Measurements from ENCODE around the gene RNF123.

RNF123 gene

DNA sequence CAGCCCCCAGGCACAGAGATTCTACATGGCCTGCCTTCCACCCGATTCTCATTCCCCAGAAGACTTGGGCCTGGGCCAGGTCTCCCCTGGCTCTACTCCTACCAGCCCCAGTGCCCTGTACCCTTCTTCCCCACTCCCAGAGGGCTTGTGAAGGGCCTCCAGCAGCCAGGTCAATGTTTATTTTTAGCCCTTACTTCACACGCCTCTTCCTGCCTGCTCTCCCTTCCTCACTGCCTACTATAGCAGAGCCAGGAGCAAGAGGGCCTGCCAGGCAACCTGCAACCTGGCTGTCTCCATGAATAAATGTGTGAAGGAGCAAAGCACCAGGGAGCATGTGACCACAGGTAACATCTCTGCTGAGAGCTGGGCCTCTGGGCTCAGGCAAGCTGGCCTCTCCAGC lies 41.6 kb upstream of the RNF123 start:
- no peak for DNase-seq (ENCODE audit: low spot score)
- Histone ChIP-seq H3K4me3 (no peak overlapping the region), H3K27ac (no peak overlapping the region)
- TF ChIP-seq CTCF (IDR thresholded peaks at IDR 0.05), result no peak

DNA sequence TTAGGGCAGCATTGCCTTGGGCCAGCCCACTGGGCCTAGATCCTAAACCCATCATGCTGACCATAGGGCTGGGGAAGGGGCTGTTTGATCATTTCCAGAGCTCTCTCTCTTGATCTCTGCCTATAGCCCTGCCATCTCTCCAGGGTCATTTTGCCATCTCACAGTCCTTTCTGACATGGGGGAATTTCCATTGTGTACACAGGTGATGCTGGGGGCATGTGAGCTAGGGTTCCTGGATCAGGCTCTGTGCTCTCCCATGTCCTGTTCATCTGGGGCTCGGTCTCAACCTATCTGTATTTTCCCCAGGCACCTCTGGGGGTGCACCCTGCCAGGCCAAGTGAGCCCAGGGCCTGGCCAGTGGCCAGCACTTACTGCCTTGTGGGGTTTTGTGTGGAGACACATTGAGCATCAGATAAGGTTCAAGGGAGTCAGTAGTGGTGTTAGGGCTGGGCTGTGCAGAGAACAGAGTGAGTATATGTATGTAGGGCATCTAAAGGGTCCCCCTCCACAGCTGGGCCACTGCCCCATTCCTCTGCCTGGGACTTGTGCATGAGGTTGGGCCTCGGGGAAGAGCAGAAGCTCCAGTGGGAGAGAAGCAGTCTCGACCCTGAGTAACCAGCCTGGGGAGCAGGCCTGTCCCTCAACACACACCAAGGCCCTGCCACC lies 40.9 kb upstream of the RNF123 start:
- DNase-seq (ENCODE audit: low spot score), result no peak
- H3K27ac ChIP-seq, result no peak overlapping the region
- TF ChIP-seq CTCF (IDR thresholded peaks at IDR 0.05), result no peak
- H3K4me3 ChIP-seq, result no peak overlapping the region

GRCh38 chr3:49649576-49649975 lies 39.8 kb upstream of the RNF123 start:
- Histone ChIP-seq H3K27ac (no peak overlapping the region), H3K4me3 (no peak overlapping the region)
- TF ChIP-seq CTCF (IDR thresholded peaks at IDR 0.05), result no peak
- DNase-seq (ENCODE audit: low spot score), result no peak

DNA sequence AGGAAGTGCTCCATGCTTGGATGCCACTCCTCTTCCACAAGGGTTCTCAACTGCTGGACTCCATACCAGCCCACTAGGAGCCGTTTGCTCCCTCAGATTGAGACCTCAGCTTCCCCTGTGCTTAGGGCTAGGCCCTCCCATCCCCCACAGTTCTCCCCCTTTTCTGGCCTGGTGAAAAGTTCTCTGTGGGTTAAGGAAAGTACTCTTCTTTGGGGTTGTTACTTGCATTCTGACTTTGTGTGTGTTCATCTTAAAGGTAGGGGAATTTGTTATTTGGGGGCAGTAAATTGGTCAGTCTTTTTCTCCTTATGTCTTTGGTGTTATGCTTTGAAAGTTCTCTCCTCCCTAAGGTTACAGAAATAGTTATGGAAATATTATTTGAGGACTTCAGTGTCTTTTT lies 39.2 kb upstream of the RNF123 start:
- TF ChIP-seq CTCF (IDR thresholded peaks at IDR 0.05), result no peak

DNA sequence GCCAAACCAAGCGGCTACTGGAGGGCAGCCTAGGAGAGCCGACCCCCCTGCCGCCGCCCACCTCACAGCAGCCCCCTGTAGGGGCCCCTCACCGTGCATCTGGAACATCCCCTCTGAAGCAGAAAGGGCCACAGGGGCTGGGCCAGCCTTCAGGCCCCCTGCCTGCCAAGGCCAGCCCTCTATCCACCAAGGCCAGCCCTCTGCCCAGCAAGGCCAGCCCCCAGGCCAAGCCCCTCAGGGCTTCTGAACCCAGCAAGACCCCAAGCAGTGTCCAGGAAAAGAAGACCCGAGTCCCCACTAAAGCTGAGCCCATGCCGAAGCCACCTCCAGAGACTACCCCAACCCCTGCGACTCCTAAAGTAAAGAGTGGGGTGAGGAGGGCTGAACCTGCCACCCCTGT lies 38.7 kb upstream of the RNF123 start:
- H3K27ac ChIP-seq, result no peak overlapping the region
- no peak for TF ChIP-seq CTCF (IDR thresholded peaks at IDR 0.05)
- DNase-seq (ENCODE audit: low spot score), result no peak
- H3K4me3 ChIP-seq, result no peak overlapping the region

More for the DNA sequence above, 39.2 kb upstream of the RNF123 start:
- DNase-seq (ENCODE audit: low spot score), result no peak
- Histone ChIP-seq H3K27ac (no peak overlapping the region), H3K4me3 (no peak overlapping the region)

DNA sequence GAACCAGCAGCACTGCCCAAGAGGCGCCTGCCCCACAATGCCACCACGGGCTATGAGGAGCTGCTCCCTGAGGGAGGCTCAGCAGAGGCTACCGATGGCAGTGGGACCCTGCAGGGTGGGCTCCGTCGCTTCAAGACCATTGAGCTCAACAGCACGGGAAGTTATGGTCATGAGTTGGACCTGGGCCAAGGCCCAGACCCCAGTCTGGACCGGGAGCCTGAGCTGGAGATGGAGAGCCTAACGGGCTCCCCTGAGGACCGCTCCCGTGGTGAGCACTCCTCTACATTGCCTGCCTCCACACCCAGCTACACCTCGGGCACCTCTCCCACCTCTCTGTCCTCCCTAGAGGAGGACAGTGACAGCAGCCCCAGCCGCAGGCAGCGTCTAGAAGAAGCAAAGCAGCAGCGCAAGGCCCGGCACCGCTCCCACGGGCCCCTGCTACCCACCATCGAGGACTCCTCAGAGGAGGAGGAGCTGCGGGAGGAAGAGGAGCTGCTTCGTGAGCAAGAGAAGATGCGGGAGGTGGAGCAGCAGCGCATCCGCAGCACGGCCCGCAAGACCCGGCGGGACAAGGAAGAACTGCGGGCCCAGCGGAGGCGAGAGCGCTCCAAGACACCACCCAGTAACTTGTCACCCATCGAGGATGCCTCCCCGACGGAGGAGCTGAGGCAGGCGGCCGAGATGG lies 37.0 kb upstream of the RNF123 start:
- Histone ChIP-seq H3K27ac (no peak overlapping the region), H3K4me3 (no peak overlapping the region)
- TF ChIP-seq CTCF (IDR thresholded peaks at IDR 0.05), result no peak
- no peak for DNase-seq (ENCODE audit: low spot score)

DNA sequence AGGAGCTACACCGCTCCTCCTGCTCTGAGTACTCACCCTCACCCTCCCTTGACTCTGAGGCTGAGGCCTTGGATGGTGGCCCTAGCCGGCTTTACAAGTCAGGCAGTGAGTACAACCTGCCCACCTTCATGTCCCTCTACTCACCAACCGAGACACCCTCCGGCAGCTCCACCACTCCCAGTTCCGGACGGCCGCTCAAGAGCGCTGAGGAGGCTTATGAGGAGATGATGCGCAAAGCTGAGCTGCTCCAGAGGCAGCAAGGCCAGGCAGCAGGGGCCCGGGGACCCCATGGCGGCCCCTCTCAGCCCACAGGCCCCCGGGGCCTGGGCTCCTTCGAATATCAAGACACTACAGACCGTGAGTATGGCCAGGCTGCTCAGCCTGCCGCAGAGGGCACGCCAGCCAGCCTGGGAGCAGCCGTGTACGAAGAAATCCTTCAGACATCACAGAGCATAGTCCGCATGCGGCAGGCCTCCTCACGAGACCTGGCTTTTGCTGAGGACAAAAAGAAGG lies 36.4 kb upstream of the RNF123 start:
- DNase-seq (ENCODE audit: low spot score), result no peak
- Histone ChIP-seq H3K4me3 (no peak overlapping the region), H3K27ac (no peak overlapping the region)
- TF ChIP-seq CTCF (IDR thresholded peaks at IDR 0.05), result no peak

All from coronary artery (tissue), 2 donors.